IMR-90 (cell line): ENCODE measurements around the gene CERS1. TPM values are rescaled to one million over a fixed set of nuclear protein-coding genes. Genes with fewer than 3 reads are reported as not detected.

Experiments used
- ATAC-seq: fragments of 200-7000 bp; cut with Tn5 transposase; 2 replicates; pipeline ENCODE4 v1.9.1; 2020; ENCODE audit warnings: low read depth, mild to moderate bottlenecking, moderate library complexity
- BruUV-seq: library from RNA; stranded (reverse); fragments of 400-500 nt; replicated peaks from 2 replicates; lab custom pipeline; 2021; lab: Mats Ljungman, UMichigan
- CTCF ChIA-PET: fragments of 300-600 bp; formaldehyde crosslinking; extraction: SDS; loops from one replicate; lab custom pipeline; 2021; ENCODE audit warnings: antibody characterized with exemption; lab: Yijun Ruan, JAX
- POLR2A ChIA-PET: fragments of 300-600 bp; sonication (Branson Sonifier 250); formaldehyde crosslinking; loops from one replicate; lab custom pipeline; 2022; ENCODE audit warnings: antibody characterized with exemption; ENCODE audit not compliant: unreplicated experiment; lab: Charles Lee
- DNase-seq: peaks from one replicate; pipeline ENCODE4 v3.0.0; 2013
- H2AFZ ChIP-seq: replicated peaks from 2 replicates; pipeline ENCODE3; 2013; ENCODE audit warnings: low read length, mild to moderate bottlenecking; ENCODE audit not compliant: poor library complexity
- H2AK5ac ChIP-seq: 2 replicates; pipeline ENCODE4 v1.6.1; 2013; ENCODE audit warnings: low read depth, low read length, inconsistent platforms
- H2AK9ac ChIP-seq: replicated peaks from 2 replicates; pipeline ENCODE3; 2013; ENCODE audit warnings: mild to moderate bottlenecking, low read depth, low read length, moderate library complexity; ENCODE audit not compliant: poor library complexity
- H2BK120ac ChIP-seq: 2 replicates; pipeline ENCODE4 v1.6.1; 2013; ENCODE audit warnings: low read depth, low read length, inconsistent platforms
- H2BK15ac ChIP-seq: 3 replicates; pipeline ENCODE4 v1.6.1; 2013; ENCODE audit warnings: low read depth, low read length, inconsistent platforms
- H2BK20ac ChIP-seq: 2 replicates; pipeline ENCODE4 v1.6.1; 2013; ENCODE audit warnings: low read depth, mild to moderate bottlenecking, inconsistent platforms, low read length, moderate library complexity
- H2BK5ac ChIP-seq: 2 replicates; pipeline ENCODE4 v1.6.1; 2013; ENCODE audit warnings: mild to moderate bottlenecking, low read depth, low read length, inconsistent platforms; ENCODE audit not compliant: poor library complexity, severe bottlenecking
- H3K14ac ChIP-seq: replicated peaks from 2 replicates; pipeline ENCODE4 v1.6.1; 2013; ENCODE audit warnings: low read depth, low read length, inconsistent platforms
- H3K18ac ChIP-seq: 2 replicates; pipeline ENCODE4 v1.6.1; 2013; ENCODE audit warnings: low read depth, low read length, control low read depth
- H3K23ac ChIP-seq: 2 replicates; pipeline ENCODE4 v1.6.1; 2013; ENCODE audit warnings: low read depth, low read length, inconsistent platforms
- H3K27ac ChIP-seq: 2 replicates; pipeline ENCODE4 v1.5.1; 2013; ENCODE audit warnings: mild to moderate bottlenecking, control low read depth, low read length; ENCODE audit not compliant: insufficient read depth
- H3K27me3 ChIP-seq: 2 replicates; pipeline ENCODE4 v1.6.1; 2013; ENCODE audit warnings: low read length; ENCODE audit not compliant: control insufficient read depth, insufficient read depth
- H3K36me3 ChIP-seq: 2 replicates; pipeline ENCODE4 v1.6.1; 2013; ENCODE audit warnings: low read length, mixed read lengths; ENCODE audit not compliant: control insufficient read depth, insufficient read depth
- H3K4ac ChIP-seq: 2 replicates; pipeline ENCODE4 v1.6.1; 2013; ENCODE audit warnings: low read depth, low read length, inconsistent platforms
- H3K4me1 ChIP-seq: 2 replicates; pipeline ENCODE4 v1.6.1; 2013; ENCODE audit warnings: low read length, mixed read lengths; ENCODE audit not compliant: control insufficient read depth, insufficient read depth
- H3K4me2 ChIP-seq: 2 replicates; pipeline ENCODE4 v1.6.1; 2013; ENCODE audit warnings: low read depth, mild to moderate bottlenecking, control low read depth, low read length, moderate library complexity
- H3K4me3 ChIP-seq: 2 replicates; pipeline ENCODE4 v1.5.1; 2013; ENCODE audit warnings: low read depth, mild to moderate bottlenecking, control low read depth, low read length, moderate library complexity; ENCODE audit not compliant: insufficient read depth
- H3K56ac ChIP-seq: 2 replicates; pipeline ENCODE4 v1.6.1; 2013; ENCODE audit warnings: low read length, inconsistent platforms; ENCODE audit not compliant: insufficient read depth; ENCODE audit errors: extremely low read depth
- H3K79me1 ChIP-seq, 2 experiments: 2 replicates each; pipeline ENCODE4 v1.6.1; 2013; ENCODE audit warnings: low read length in 2 of 2, inconsistent platforms in 1 of 2, low read depth in 1 of 2
- H3K9ac ChIP-seq: 2 replicates; pipeline ENCODE4 v1.6.1; 2013; ENCODE audit warnings: low read depth, low read length, control low read depth
- H3K9me1 ChIP-seq: 2 replicates; pipeline ENCODE4 v1.6.1; 2013; ENCODE audit warnings: low read length, inconsistent platforms; ENCODE audit not compliant: insufficient read depth
- H3K9me3 ChIP-seq: 2 replicates; pipeline ENCODE4 v1.6.1; 2013; ENCODE audit warnings: low read length; ENCODE audit not compliant: control insufficient read depth, insufficient read depth
- H4K20me1 ChIP-seq: 2 replicates; pipeline ENCODE4 v1.6.1; 2013; ENCODE audit warnings: low read length, inconsistent platforms; ENCODE audit not compliant: insufficient read depth
- H4K5ac ChIP-seq: 2 replicates; pipeline ENCODE4 v1.6.1; 2013; ENCODE audit warnings: mild to moderate bottlenecking, low read depth, low read length, control low read depth
- H4K8ac ChIP-seq, 2 experiments: 2 replicates each; pipeline ENCODE4 v1.6.1; 2013; ENCODE audit warnings: low read depth in 2 of 2, low read length in 2 of 2, control low read depth in 1 of 2, inconsistent platforms in 1 of 2
- H4K91ac ChIP-seq: 2 replicates; pipeline ENCODE4 v1.6.1; 2013; ENCODE audit warnings: low read depth, low read length, inconsistent platforms; ENCODE audit not compliant: insufficient read depth
- BHLHE40 ChIP-seq: fragments of 150-350 bp; IDR thresholded peaks from 2 replicates; pipeline ENCODE4 v1.6.1; 2016; ENCODE audit warnings: mild to moderate bottlenecking, low read depth, low read length
- CHD1 ChIP-seq: IDR thresholded peaks from 2 replicates; pipeline ENCODE4 v1.6.1; 2012; ENCODE audit warnings: low read depth, low read length, improper control_type of control experiment
- CTCF ChIP-seq: conservative IDR thresholded peaks from 2 replicates; pipeline ENCODE4 v1.5.1; 2012; ENCODE audit warnings: mild to moderate bottlenecking, low read depth, low read length, improper control_type of control experiment
- FOS ChIP-seq: fragments of 150-350 bp; IDR thresholded peaks from 2 replicates; pipeline ENCODE4 v1.6.1; 2016; ENCODE audit warnings: low read depth, low read length
- NFE2L2 ChIP-seq: fragments of 150-350 bp; IDR thresholded peaks from 2 replicates; pipeline ENCODE4 v1.6.1; 2016; ENCODE audit warnings: low read depth, mild to moderate bottlenecking, low read length
- RAD21 ChIP-seq: IDR thresholded peaks from 2 replicates; pipeline ENCODE4 v1.6.1; 2012; ENCODE audit warnings: low read length, improper control_type of control experiment
- SMC3 ChIP-seq: fragments of 150-350 bp; IDR thresholded peaks from 2 replicates; pipeline ENCODE4 v1.6.1; 2016; ENCODE audit warnings: low read depth, mild to moderate bottlenecking, antibody characterized with exemption, low read length, moderate library complexity
- USF2 ChIP-seq: fragments of 150-350 bp; IDR thresholded peaks from 2 replicates; pipeline ENCODE4 v1.6.1; 2017; ENCODE audit warnings: mild to moderate bottlenecking, antibody characterized with exemption, low read length, low read depth
- WGBS, 2 experiments: methylation state at CpG; one replicate each; pipeline versions ENCODE4 v1.1.5 to v1.1.7; 2013; ENCODE audit warnings: missing lambda C conversion rate in 2 of 2; ENCODE audit not compliant: insufficient read length in 1 of 2; ENCODE audit errors: extremely low coverage in 2 of 2; 5-methylcytosine and 5-hydroxymethylcytosine counted together
- dilution Hi-C: fragments of 300-500 bp; cut with HindIII; formaldehyde crosslinking; loops from one replicate; pipeline ENCODE4 v1.14.3; 2018; ENCODE audit warnings: low sequenced_read_pairs; ENCODE audit not compliant: unreplicated experiment
- in situ Hi-C: fragments of 300-500 bp; cut with MboI; formaldehyde crosslinking; loops from 3 replicates; pipeline ENCODE4 v1.14.3; 2019; ENCODE audit warnings: low sequenced_read_pairs, inconsistent platforms, mixed read lengths
- intact Hi-C: fragments of 100-400 bp; cut with micrococcal nuclease; formaldehyde crosslinking; loops from 2 replicates; pipeline ENCODE4 v1.10.0; 2022
- polyA plus RNA-seq, 3 experiments: library from polyadenylated mRNA; depleted of rRNA; stranded (reverse); fragments of >200 nt; gene quantifications; 2 replicates each; pipeline ENCODE4 v1.2.3, GENCODE V29; 2012; ENCODE audit warnings: low replicate concordance in 1 of 3
- total RNA-seq: library from RNA; depleted of rRNA; stranded (reverse); fragments of >200 nt; gene quantifications from 2 replicates; pipeline ENCODE4 v1.2.3, GENCODE V29; 2012

CERS1 gene
- total and polyA plus RNA-seq, 2 of the 4 experiments (the other 2 are of a cell fraction), result 0.90 to 4.3 TPM

GRCh38 chr19:18856385-18857126 is 39.4 kb downstream of the CERS1 start:
- Histone ChIP-seq H3K79me1 (peaks cover 27 to 67% of the 10 kb centered on the region in 2 experiments; a peak in 3 of 4 replicates), H4K8ac (no peak overlapping the region), H3K4me3 (no peak overlapping the region), H3K36me3 (peaks cover 93% of the 10 kb centered on the region), H3K56ac (no peak overlapping the region), H3K9me3 (no peaks in the 10 kb centered on the region), H4K5ac (no peak overlapping the region), H2AK9ac (no peak overlapping the region), H3K4me2 (no peak overlapping the region), H2AFZ (no peak overlapping the region), H4K91ac (no peak overlapping the region), H3K9ac (no peak overlapping the region), H3K27me3 (no peaks in the 10 kb centered on the region), H2AK5ac (no peak overlapping the region), H2BK15ac (no peak overlapping the region), H3K4ac (no peak overlapping the region), H3K9me1 (no peaks in the 10 kb centered on the region), H2BK5ac (no peak overlapping the region), H3K14ac (no peak overlapping the region), H4K20me1 (peaks cover 30% of the 10 kb centered on the region), H2BK20ac (no peak overlapping the region), H3K4me1 (no peaks in the 10 kb centered on the region), H2BK120ac (no peak overlapping the region), H3K23ac (no peak overlapping the region), H3K27ac (no peak overlapping the region), H3K18ac (no peak overlapping the region)
- ChIA-PET CTCF (interaction anchor here (1.4 to 1.5 kb wide), 2 partner anchors 8 to 10 kb away, joined by 5 to 6 read pairs; no protein-coding TSS in a partner anchor), POLR2A (no interaction called here)
- peak; percentile 69 for ATAC-seq
- DNase-seq, result no peak
- no TSS peak for BruUV-seq
- intact Hi-C loops, result no loop called here
- dilution Hi-C loops, result no loop called here
- 93% methylated on average over 11 of the region's 22 CpGs; no CpG with 5 or more reads in 1 of the 2 experiments for WGBS, 2 experiments
- in situ Hi-C loops, result loop anchor here (5.0 kb wide), 1 partner anchor 274 kb away; no protein-coding TSS in a partner anchor
- no peak for TF ChIP-seq NFE2L2
- TF ChIP-seq BHLHE40, result no peak
- TF ChIP-seq CTCF, result peak; percentile 25; the same call in 1 of the 2 replicates
- TF ChIP-seq FOS, result no peak
- TF ChIP-seq RAD21, result 0 out of 2 replicates have a peak, but pooled peaks have one; percentile 31
- TF ChIP-seq CHD1, result no peak
- TF ChIP-seq SMC3, result 0 out of 2 replicates have a peak, but pooled peaks have one; percentile 6
- TF ChIP-seq USF2, result no peak
